ENCODE results near the gene HSP90AB1. TPM values are rescaled to one million over a fixed set of nuclear protein-coding genes. Genes with fewer than 3 reads are reported as not detected.
A peak's percentile ranks its signal among the peaks of the same experiment; 100 is the strongest.

Gene HSP90AB1
- total RNA-seq, 1 experiment from 2014 or later, result 1,358 TPM

GRCh38 chr6:44237021-44237812, 9.7 kb upstream of the HSP90AB1 start:
- Histone ChIP-seq H3K4me1 (peaks cover 6% of the 10 kb centered on the region), H3K4me3 (peak overlapping the region; percentile 55), H3K27ac (peak overlapping the region; percentile 75), H3K9me3 (replicated peaks) (no peaks in the 10 kb centered on the region), H3K36me3 (peaks cover 14% of the 10 kb centered on the region), H3K27me3 (no peaks in the 10 kb centered on the region)
- peak; percentile 94 for DNase-seq

GRCh38 chr6:44237813-44238433, 9.0 kb upstream of the HSP90AB1 start:
- peaks cover 10% of the 10 kb centered on the region; the same call in 1 of the 2 replicates for H3K36me3 ChIP-seq
- H3K4me1 ChIP-seq, result peaks cover 6% of the 10 kb centered on the region
- H3K9me3 ChIP-seq (replicated peaks), result no peaks in the 10 kb centered on the region
- no peaks in the 10 kb centered on the region for H3K27me3 ChIP-seq
- peak overlapping the region; percentile 75 for H3K27ac ChIP-seq
- H3K4me3 ChIP-seq, result peak overlapping the region; percentile 55
- peak; percentile 70 to 79 for DNase-seq

- no peak overlapping the region for H3K4me3 ChIP-seq
- H3K9me3 ChIP-seq (replicated peaks), result no peaks in the 10 kb centered on the region
- DNase-seq, result no peak
- no peaks in the 10 kb centered on the region for H3K27me3 ChIP-seq
- no peak overlapping the region for H3K27ac ChIP-seq
- H3K36me3 ChIP-seq, result peaks cover 7% of the 10 kb centered on the region; the same call in 1 of the 2 replicates
- peaks cover 6% of the 10 kb centered on the region for H3K4me1 ChIP-seq
Observed at GRCh38 chr6:44238687-44239350, 8.1 kb upstream of the HSP90AB1 start.

- no peak overlapping the region for H3K27ac ChIP-seq
- no peak for DNase-seq
- no peaks in the 10 kb centered on the region for H3K27me3 ChIP-seq
- peaks cover 9% of the 10 kb centered on the region for H3K36me3 ChIP-seq
- H3K4me3 ChIP-seq, result no peak overlapping the region
- H3K9me3 ChIP-seq (replicated peaks), result no peaks in the 10 kb centered on the region
- H3K4me1 ChIP-seq, result no peaks in the 10 kb centered on the region; the same call in 1 of the 2 replicates
Observed at GRCh38 chr6:44243345-44243744, 3.6 kb upstream of the HSP90AB1 start.

GRCh38 chr6:44245391-44245911, 1.4 kb upstream of the HSP90AB1 start:
- Histone ChIP-seq H3K27ac (no peak overlapping the region), H3K36me3 (peaks cover 31% of the 10 kb centered on the region), H3K4me3 (peak overlapping the region; percentile 93), H3K4me1 (no peaks in the 10 kb centered on the region; the same call in none of the 2 replicates), H3K9me3 (replicated peaks) (no peaks in the 10 kb centered on the region), H3K27me3 (no peaks in the 10 kb centered on the region)
- DNase-seq, result no peak

- H3K4me3 ChIP-seq, result peak overlapping the region; percentile 93
- peak overlapping the region; percentile 84 for H3K27ac ChIP-seq
- no peaks in the 10 kb centered on the region; the same call in none of the 2 replicates for H3K4me1 ChIP-seq
- peaks cover 37% of the 10 kb centered on the region for H3K36me3 ChIP-seq
- H3K9me3 ChIP-seq (replicated peaks), result no peaks in the 10 kb centered on the region
- H3K27me3 ChIP-seq, result no peaks in the 10 kb centered on the region
- peak; percentile 82 for DNase-seq
Observed at GRCh38 chr6:44245912-44246662, 814 bp upstream of the HSP90AB1 start.

GRCh38 chr6:44247338-44248302, 719 bp downstream of the HSP90AB1 start:
- peak; percentile 49 to 53 for DNase-seq
- no peaks in the 10 kb centered on the region; the same call in none of the 2 replicates for H3K4me1 ChIP-seq
- no peaks in the 10 kb centered on the region for H3K27me3 ChIP-seq
- H3K9me3 ChIP-seq (replicated peaks), result no peaks in the 10 kb centered on the region
- peak overlapping the region; percentile 93 for H3K4me3 ChIP-seq
- H3K27ac ChIP-seq, result peak overlapping the region; percentile 84
- H3K36me3 ChIP-seq, result peaks cover 52% of the 10 kb centered on the region

- Histone ChIP-seq H3K27ac (no peak overlapping the region), H3K9me3 (replicated peaks) (no peaks in the 10 kb centered on the region), H3K4me1 (no peaks in the 10 kb centered on the region; the same call in none of the 2 replicates), H3K27me3 (no peaks in the 10 kb centered on the region), H3K36me3 (peaks cover 62% of the 10 kb centered on the region), H3K4me3 (peak overlapping the region; percentile 93)
- no peak for DNase-seq
Observed at GRCh38 chr6:44248579-44248978, 1.7 kb downstream of the HSP90AB1 start.

GRCh38 chr6:44249082-44249748, 2.3 kb downstream of the HSP90AB1 start:
- DNase-seq, result no peak
- Histone ChIP-seq H3K27ac (no peak overlapping the region), H3K9me3 (replicated peaks) (no peaks in the 10 kb centered on the region), H3K4me3 (peak overlapping the region; percentile 93; the same call in 1 of the 2 replicates), H3K4me1 (no peaks in the 10 kb centered on the region; the same call in none of the 2 replicates), H3K27me3 (no peaks in the 10 kb centered on the region), H3K36me3 (peaks cover 68% of the 10 kb centered on the region)

GRCh38 chr6:44250067-44250717, 3.3 kb downstream of the HSP90AB1 start:
- H3K4me1 ChIP-seq, result no peaks in the 10 kb centered on the region; the same call in none of the 2 replicates
- DNase-seq, result no peak
- no peaks in the 10 kb centered on the region for H3K9me3 ChIP-seq (replicated peaks)
- H3K27ac ChIP-seq, result no peak overlapping the region
- H3K27me3 ChIP-seq, result no peaks in the 10 kb centered on the region
- peaks cover 78% of the 10 kb centered on the region for H3K36me3 ChIP-seq
- H3K4me3 ChIP-seq, result no peak overlapping the region

- Histone ChIP-seq H3K4me1 (no peaks in the 10 kb centered on the region; the same call in none of the 2 replicates), H3K27me3 (no peaks in the 10 kb centered on the region), H3K27ac (no peak overlapping the region), H3K4me3 (no peak overlapping the region), H3K36me3 (peaks cover 83% of the 10 kb centered on the region), H3K9me3 (replicated peaks) (no peaks in the 10 kb centered on the region)
- DNase-seq, result no peak
Observed at GRCh38 chr6:44250718-44251123, 3.8 kb downstream of the HSP90AB1 start.

All from SJCRH30 (cell line).